Osteoblast (primary cell): ENCODE data around the gene TIMM8B. TPM values are rescaled to one million over a fixed set of nuclear protein-coding genes. Genes with fewer than 3 reads are reported as not detected.
"Not testable (repeated sequence)": the region's sequence is repeated elsewhere in the genome, so short reads cannot be mapped to it uniquely, and the experiment has no call there.

ENCODE experiments used
- DNase-seq: peaks from one replicate; pipeline ENCODE4 v3.0.0; 2011; ENCODE audit warnings: low spot score, mixed read lengths; ENCODE audit not compliant: insufficient read length; ENCODE audit errors: missing footprints
- H2AFZ ChIP-seq: 2 replicates; pipeline ENCODE4 v1.6.0; 2011; ENCODE audit warnings: mild to moderate bottlenecking, low read length
- H3K27ac ChIP-seq: 2 replicates; pipeline ENCODE4 v1.5.1; 2011; ENCODE audit warnings: mild to moderate bottlenecking, low read depth, low read length, moderate library complexity
- H3K27me3 ChIP-seq: 2 replicates; pipeline ENCODE4 v1.6.0; 2012; ENCODE audit warnings: mild to moderate bottlenecking, control low read depth, inconsistent platforms, low read length, moderate library complexity; ENCODE audit not compliant: insufficient read depth
- H3K36me3 ChIP-seq: 2 replicates; pipeline ENCODE4 v1.5.1; 2011; ENCODE audit warnings: mild to moderate bottlenecking, low read length, control low read depth, moderate library complexity; ENCODE audit not compliant: insufficient read depth
- H3K4me1 ChIP-seq: 2 replicates; pipeline ENCODE4 v1.5.1; 2011; ENCODE audit warnings: mild to moderate bottlenecking, low read length, control low read depth, moderate library complexity; ENCODE audit not compliant: insufficient read depth
- H3K4me2 ChIP-seq: 2 replicates; pipeline ENCODE4 v1.6.0; 2011; ENCODE audit warnings: mild to moderate bottlenecking, low read length; ENCODE audit not compliant: insufficient read depth
- H3K4me3 ChIP-seq: fragments of 200-600 bp; sonication (generic); 3 replicates; pipeline ENCODE4 v1.5.1; 2012; ENCODE audit warnings: mild to moderate bottlenecking, low read length, inconsistent platforms; ENCODE audit not compliant: insufficient read depth
- H3K79me2 ChIP-seq: 2 replicates; pipeline ENCODE4 v1.6.0; 2012; ENCODE audit warnings: mild to moderate bottlenecking, low read length, control low read depth, inconsistent platforms; ENCODE audit not compliant: insufficient read depth
- H3K9me3 ChIP-seq: 2 replicates; pipeline ENCODE4 v1.5.1; 2011; ENCODE audit warnings: low read depth, low read length, control low read depth
- H4K20me1 ChIP-seq: 2 replicates; pipeline ENCODE4 v1.6.0; 2012; ENCODE audit warnings: mild to moderate bottlenecking, low read length, control low read depth; ENCODE audit not compliant: insufficient read depth
- total RNA-seq: library from RNA; depleted of rRNA; stranded (reverse); fragments of >200 nt; gene quantifications from 2 replicates; pipeline ENCODE4 v1.2.3, GENCODE V29; 2012
- TF ChIP-seq, protein P1 (sequence below): IDR thresholded peaks from 2 replicates; pipeline ENCODE4 v1.5.1; 2011; ENCODE audit warnings: mild to moderate bottlenecking, low read depth, low read length, moderate library complexity; ENCODE audit errors: extremely low read depth

Gene TIMM8B
- total RNA-seq, 1 donor: 39.8 TPM

DNA sequence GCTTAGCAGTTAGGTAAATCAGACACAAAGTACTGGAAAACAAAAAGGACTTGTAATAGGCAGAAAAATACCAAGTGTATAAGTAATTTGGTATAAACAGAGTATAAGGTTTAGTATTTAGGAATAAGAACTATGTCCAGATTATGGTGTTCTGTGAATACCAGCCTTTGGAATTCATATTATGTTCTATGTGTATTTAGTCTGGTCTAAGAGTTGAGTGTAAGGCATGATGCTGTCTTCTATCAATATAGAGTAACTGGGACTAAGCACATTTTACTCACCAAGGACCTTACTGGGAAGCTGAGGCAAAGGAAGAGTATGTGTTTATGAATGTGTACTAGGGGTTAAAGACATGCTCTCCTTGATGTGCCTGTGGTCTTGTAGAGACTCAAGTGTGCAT is 9.6 kb upstream of the TIMM8B start:
- no peak overlapping the region for H3K4me3 ChIP-seq
- no peaks in the 10 kb centered on the region for H3K9me3 ChIP-seq
- H3K27me3 ChIP-seq: no peaks in the 10 kb centered on the region
- peaks cover 3% of the 10 kb centered on the region for H3K4me1 ChIP-seq
- H3K4me2 ChIP-seq: no peak overlapping the region
- peaks cover 34% of the 10 kb centered on the region for H3K36me3 ChIP-seq
- no peak overlapping the region for H2AFZ ChIP-seq
- H3K79me2 ChIP-seq: no peaks in the 10 kb centered on the region
- peaks cover under 1% of the 10 kb centered on the region for H4K20me1 ChIP-seq
- DNase-seq: no peak
- no peak overlapping the region for H3K27ac ChIP-seq
- TF ChIP-seq, protein P1, sequence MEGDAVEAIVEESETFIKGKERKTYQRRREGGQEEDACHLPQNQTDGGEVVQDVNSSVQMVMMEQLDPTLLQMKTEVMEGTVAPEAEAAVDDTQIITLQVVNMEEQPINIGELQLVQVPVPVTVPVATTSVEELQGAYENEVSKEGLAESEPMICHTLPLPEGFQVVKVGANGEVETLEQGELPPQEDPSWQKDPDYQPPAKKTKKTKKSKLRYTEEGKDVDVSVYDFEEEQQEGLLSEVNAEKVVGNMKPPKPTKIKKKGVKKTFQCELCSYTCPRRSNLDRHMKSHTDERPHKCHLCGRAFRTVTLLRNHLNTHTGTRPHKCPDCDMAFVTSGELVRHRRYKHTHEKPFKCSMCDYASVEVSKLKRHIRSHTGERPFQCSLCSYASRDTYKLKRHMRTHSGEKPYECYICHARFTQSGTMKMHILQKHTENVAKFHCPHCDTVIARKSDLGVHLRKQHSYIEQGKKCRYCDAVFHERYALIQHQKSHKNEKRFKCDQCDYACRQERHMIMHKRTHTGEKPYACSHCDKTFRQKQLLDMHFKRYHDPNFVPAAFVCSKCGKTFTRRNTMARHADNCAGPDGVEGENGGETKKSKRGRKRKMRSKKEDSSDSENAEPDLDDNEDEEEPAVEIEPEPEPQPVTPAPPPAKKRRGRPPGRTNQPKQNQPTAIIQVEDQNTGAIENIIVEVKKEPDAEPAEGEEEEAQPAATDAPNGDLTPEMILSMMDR: no peak

DNA sequence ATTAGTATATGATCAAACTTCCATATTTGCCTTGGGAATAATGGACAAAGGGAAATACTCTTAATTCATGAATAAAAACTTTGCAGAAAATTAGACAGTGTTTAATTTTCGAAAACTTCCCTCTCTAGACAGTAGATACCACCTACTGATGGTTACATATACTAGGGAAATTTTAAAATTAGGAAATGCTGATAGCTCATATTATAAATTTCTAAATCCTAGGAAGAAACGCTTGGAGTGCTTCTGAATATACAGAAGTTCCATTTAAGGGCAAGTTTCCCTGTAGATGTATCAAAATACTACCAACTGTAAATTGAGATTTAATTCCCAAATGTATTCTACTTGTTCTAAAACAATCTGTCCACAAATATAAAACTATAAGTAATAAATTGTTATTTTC is 8.7 kb upstream of the TIMM8B start:
- H3K4me2 ChIP-seq, H3K4me1 ChIP-seq, H4K20me1 ChIP-seq, DNase-seq, H3K27ac ChIP-seq, H3K9me3 ChIP-seq, H3K4me3 ChIP-seq, H3K79me2 ChIP-seq, H2AFZ ChIP-seq, H3K27me3 ChIP-seq: not testable (repeated sequence)
- peaks cover 42% of the 10 kb centered on the region for H3K36me3 ChIP-seq

GRCh38 chr11:112087212-112087611 is 656 bp upstream of the TIMM8B start:
- H3K4me2 ChIP-seq: peak overlapping the region; percentile 89
- no peaks in the 10 kb centered on the region for H3K27me3 ChIP-seq
- peak overlapping the region; percentile 92 for H2AFZ ChIP-seq
- peak overlapping the region; percentile 83 for H3K27ac ChIP-seq
- H3K9me3 ChIP-seq: no peaks in the 10 kb centered on the region
- peaks cover 8% of the 10 kb centered on the region for H4K20me1 ChIP-seq
- TF ChIP-seq, protein P1: no peak
- peaks cover 22% of the 10 kb centered on the region for H3K4me1 ChIP-seq
- peaks cover 67% of the 10 kb centered on the region for H3K36me3 ChIP-seq
- peak overlapping the region; percentile 93 for H3K4me3 ChIP-seq
- peaks cover 62% of the 10 kb centered on the region for H3K79me2 ChIP-seq
- DNase-seq: no peak

- H3K27ac ChIP-seq: peak overlapping the region; percentile 83
- H3K4me1 ChIP-seq: peaks cover 22% of the 10 kb centered on the region
- H3K79me2 ChIP-seq: peaks cover 62% of the 10 kb centered on the region
- H3K9me3 ChIP-seq: no peaks in the 10 kb centered on the region
- DNase-seq: peak; percentile 80
- peak overlapping the region; percentile 93 for H3K4me3 ChIP-seq
- peak overlapping the region; percentile 95 for H2AFZ ChIP-seq
- H3K36me3 ChIP-seq: peaks cover 64% of the 10 kb centered on the region
- no peaks in the 10 kb centered on the region for H3K27me3 ChIP-seq
- TF ChIP-seq, protein P1: no peak
- peak overlapping the region; percentile 89 for H3K4me2 ChIP-seq
- H4K20me1 ChIP-seq: peaks cover 6% of the 10 kb centered on the region
Measured at GRCh38 chr11:112085822-112086421, 634 bp downstream of the TIMM8B start.
